Muscle layer of colon (tissue), 2 donors: ENCODE results near the gene SEC23IP.

Experiments
- H3K27ac ChIP-seq: one replicate; pipeline ENCODE4 v1.7.0; 2013; ENCODE audit warnings: low read depth, mild to moderate bottlenecking, low read length, moderate library complexity
- H3K27me3 ChIP-seq, 2 donors: one replicate each; pipeline ENCODE4 v1.7.0; 2013; ENCODE audit warnings: low read length in 2 of 2, mild to moderate bottlenecking in 2 of 2; ENCODE audit not compliant: insufficient read depth in 2 of 2, control insufficient read depth in 1 of 2
- H3K36me3 ChIP-seq: one replicate; pipeline ENCODE4 v1.7.0; 2013; ENCODE audit warnings: mild to moderate bottlenecking, low read length; ENCODE audit not compliant: insufficient read depth
- H3K4me1 ChIP-seq: one replicate; pipeline ENCODE4 v1.7.0; 2013; ENCODE audit warnings: mild to moderate bottlenecking, low read length; ENCODE audit not compliant: insufficient read depth
- H3K4me3 ChIP-seq, 2 donors: one replicate each; pipeline ENCODE4 v1.7.0; 2013; ENCODE audit warnings: low read length in 2 of 2, low read depth in 1 of 2, mild to moderate bottlenecking in 1 of 2, moderate library complexity in 1 of 2
- H3K9ac ChIP-seq: one replicate; pipeline ENCODE4 v1.7.0; 2013; ENCODE audit warnings: low read length
- H3K9me3 ChIP-seq: one replicate; pipeline ENCODE4 v1.7.0; 2013; ENCODE audit warnings: mild to moderate bottlenecking, low read length
- donor health status: abdominal sarcoma.
- donor health status: Adenocarcinoma of cecum.

SEC23IP gene

DNA sequence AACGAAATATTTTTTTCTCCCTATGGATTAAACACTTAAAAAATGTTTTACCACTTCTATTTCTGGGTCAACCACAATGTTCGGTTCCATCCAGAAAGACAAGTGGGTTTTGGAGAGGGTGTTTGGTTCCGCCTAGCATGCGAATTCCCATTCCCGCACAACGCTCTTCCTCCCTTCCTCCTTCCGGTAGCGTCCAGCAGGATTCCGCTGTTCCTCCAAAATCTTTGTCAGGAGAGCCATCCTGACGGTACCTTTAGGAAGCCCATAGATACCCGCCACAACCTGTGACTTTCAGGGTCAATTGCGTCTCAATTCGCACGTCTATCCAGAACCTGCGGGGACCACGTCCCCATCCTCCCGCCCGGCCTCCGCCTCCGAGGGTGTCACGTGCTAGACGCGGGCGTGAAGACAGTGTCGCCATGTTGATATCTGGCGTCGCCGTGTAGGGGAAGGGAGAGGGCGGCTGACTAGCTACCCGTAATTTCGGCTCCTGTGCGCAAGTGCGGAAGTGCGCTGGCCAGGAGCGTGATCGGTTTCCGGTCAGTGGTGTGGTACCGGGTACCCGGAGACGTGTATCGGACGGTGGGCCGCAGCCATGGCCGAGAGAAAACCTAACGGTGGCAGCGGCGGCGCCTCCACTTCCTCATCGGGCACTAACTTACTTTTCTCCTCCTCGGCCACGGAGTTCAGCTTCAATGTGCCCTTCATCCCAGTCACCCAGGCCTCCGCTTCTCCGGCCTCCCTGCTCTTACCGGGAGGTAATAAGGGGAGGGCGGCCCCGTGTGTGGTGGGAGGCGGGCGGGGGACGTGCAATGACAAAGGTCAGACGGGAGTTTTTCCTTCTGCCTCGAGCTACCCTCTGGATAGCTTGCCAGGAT is at the start of gene SEC23IP:
TSS of gene SEC23IP (plus strand) at position 543 of the 878 bp plus-strand sequence. CDS start at position 596, 53 bp downstream.
- Histone ChIP-seq H3K4me3 (peak within 1 kb of the TSS; percentile 69 to 93), H3K27ac (peak within 1 kb of the TSS; percentile 66), H3K9me3 (no peaks in the 10 kb centered on the region), H3K27me3 (no peaks in the 10 kb centered on the region), H3K36me3 (peaks cover 6% of the 10 kb centered on the region), H3K9ac (peak within 1 kb of the TSS; percentile 93), H3K4me1 (peaks cover 44% of the 10 kb centered on the region)

DNA sequence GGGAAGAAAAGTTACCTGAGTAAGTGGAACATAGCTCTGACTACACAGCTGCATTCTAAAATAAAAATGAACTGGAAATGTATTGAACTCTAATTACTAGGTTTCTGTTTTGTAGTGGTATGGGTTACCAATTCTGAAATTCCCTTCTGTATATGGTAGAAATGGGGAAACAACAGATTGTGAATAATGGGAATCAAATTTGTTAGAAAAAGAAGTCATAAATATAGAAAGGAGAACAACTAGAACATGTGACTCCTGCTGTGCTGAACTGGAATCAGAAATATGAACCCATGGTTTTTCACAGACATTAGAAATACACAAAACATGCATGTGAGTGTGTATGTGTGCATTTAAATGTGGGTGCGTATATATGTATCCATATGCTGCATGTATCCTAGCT is 46.9 kb upstream of the SEC23IP start:
- Histone ChIP-seq H3K36me3 (peaks cover 77% of the 10 kb centered on the region), H3K4me1 (no peaks in the 10 kb centered on the region), H3K9ac (no peak overlapping the region), H3K27ac (no peak overlapping the region), H3K4me3 (no peak overlapping the region), H3K27me3 (no peaks in the 10 kb centered on the region), H3K9me3 (no peaks in the 10 kb centered on the region)

DNA sequence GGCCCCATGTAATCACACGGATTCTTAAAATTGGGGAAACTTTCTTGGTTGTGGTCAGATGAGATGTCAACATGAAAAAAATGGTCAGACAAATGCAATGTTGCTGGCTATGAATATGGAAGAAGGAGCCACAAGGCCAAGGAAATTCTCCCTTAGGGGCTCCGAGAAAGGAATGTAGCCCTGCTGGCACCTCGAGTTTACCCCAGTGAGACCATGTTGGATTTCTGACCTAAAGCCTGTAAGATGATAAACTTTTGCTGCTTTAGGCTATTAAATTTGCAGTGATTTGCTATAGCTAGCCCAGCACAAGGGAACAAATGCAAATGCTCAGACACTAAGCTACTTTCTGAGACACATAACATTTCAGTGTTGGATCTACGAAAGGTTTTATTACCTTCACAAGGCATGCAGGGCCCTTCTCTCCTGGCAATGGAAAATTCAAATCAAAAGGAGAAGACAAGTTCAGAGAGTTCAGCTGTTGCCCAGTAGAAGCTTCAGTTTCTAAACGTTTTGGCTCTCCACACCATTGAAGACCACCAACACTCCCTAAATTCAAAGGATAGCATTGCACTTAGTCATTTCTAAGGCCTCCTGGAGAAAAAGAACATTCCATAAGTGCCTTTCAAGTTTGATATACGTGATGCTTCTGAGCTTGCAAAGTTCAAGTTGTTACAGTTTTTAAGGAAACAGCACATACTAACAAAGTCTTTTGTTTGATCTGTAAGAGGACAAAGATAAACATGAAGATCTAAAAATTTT is 43.3 kb upstream of the SEC23IP start:
- Histone ChIP-seq H3K27me3 (no peaks in the 10 kb centered on the region), H3K9me3 (no peaks in the 10 kb centered on the region), H3K4me1 (no peaks in the 10 kb centered on the region), H3K36me3 (peaks cover 62% of the 10 kb centered on the region), H3K27ac (no peak overlapping the region), H3K9ac (no peak overlapping the region), H3K4me3 (no peak overlapping the region)

DNA sequence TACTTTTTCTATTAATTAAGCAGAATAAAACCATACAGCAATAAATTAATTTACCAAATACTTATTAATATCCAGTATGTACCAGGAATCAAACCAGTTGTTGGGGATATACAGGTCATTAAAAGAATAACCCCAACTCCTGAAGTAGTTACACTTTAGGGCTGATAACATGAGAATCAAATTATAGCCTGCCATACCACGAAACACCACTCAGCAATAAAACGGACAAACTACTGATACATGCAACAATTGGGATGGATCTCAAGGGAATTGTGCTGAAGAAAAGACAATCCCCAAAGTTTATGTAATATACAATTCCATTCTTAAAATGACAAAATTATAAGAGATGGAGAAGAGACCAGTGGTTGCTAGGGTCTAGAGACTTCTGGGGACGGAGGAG is 42.6 kb upstream of the SEC23IP start:
- Histone ChIP-seq H3K9me3 (no peaks in the 10 kb centered on the region), H3K4me3 (no peak overlapping the region), H3K36me3 (peaks cover 56% of the 10 kb centered on the region), H3K9ac (no peak overlapping the region), H3K27me3 (no peaks in the 10 kb centered on the region), H3K4me1 (no peaks in the 10 kb centered on the region), H3K27ac (no peak overlapping the region)

DNA sequence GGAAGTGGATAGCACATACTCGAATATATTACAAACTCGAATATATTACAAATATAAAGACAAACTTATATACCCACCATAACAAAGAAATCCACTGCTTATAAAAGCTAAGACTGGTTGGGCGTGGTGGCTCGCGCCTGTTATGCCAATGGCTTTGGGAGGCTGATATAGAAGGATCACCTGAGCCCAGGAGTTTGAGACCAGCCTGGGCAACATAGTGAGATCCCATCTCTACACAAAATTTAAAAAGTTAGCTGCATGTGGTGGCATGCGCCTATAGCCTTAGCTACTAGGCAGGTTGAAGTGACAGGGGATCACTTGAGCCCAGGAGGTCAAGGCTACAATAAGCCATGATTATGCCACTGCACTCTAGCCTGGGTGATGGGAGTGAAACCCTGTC is 40.3 kb upstream of the SEC23IP start:
- no peaks in the 10 kb centered on the region for H3K4me1 ChIP-seq
- no peak overlapping the region for H3K4me3 ChIP-seq
- H3K9me3 ChIP-seq: no peaks in the 10 kb centered on the region
- H3K27ac ChIP-seq: no peak overlapping the region
- H3K9ac ChIP-seq: no peak overlapping the region
- no peaks in the 10 kb centered on the region for H3K27me3 ChIP-seq
- H3K36me3 ChIP-seq: peaks cover 33% of the 10 kb centered on the region

DNA sequence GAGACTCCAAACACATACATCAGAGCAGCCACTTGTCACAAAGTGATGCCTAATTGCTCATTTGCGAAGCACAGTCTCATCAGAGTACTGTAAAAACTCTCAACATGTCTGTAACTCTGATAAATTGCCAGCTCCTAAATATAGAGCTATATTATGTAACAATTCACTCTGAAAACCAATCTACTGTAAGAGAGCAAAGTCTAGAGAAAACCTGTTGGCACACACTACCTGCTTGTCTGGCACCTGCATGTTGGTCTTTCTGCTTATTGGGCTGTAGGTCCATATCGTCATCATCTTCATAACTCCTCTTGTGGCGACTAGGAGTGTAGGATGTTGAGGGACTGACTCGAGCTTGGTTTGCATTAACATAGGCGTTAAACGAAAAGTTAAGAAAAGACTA is 39.7 kb upstream of the SEC23IP start:
- H3K9me3 ChIP-seq: no peaks in the 10 kb centered on the region
- no peak overlapping the region for H3K27ac ChIP-seq
- H3K27me3 ChIP-seq: no peaks in the 10 kb centered on the region
- H3K4me1 ChIP-seq: no peaks in the 10 kb centered on the region
- H3K36me3 ChIP-seq: peaks cover 30% of the 10 kb centered on the region
- no peak overlapping the region for H3K9ac ChIP-seq
- no peak overlapping the region for H3K4me3 ChIP-seq

DNA sequence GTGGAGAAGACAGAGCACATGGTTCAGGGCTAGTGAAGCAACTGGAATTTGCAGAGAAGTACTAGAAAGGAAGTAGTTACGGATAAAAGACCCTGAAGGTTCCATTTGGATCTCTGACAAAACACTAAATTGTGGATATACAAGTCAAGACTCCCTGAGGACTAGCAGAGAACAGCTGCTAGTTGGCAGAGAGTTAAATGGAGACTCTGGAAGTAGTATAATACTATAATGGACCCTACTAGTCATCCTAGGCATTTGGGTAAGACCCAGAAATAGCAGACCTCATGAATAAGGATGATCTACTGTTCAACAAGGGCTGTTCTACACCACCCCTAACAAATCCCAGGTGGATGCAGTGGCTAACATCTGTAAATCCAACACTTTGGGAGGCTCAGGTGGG is 39.0 kb upstream of the SEC23IP start:
- Histone ChIP-seq H3K9me3 (no peaks in the 10 kb centered on the region), H3K27ac (no peak overlapping the region), H3K27me3 (no peaks in the 10 kb centered on the region), H3K36me3 (peaks cover 31% of the 10 kb centered on the region), H3K4me3 (no peak overlapping the region), H3K4me1 (no peaks in the 10 kb centered on the region), H3K9ac (no peak overlapping the region)

DNA sequence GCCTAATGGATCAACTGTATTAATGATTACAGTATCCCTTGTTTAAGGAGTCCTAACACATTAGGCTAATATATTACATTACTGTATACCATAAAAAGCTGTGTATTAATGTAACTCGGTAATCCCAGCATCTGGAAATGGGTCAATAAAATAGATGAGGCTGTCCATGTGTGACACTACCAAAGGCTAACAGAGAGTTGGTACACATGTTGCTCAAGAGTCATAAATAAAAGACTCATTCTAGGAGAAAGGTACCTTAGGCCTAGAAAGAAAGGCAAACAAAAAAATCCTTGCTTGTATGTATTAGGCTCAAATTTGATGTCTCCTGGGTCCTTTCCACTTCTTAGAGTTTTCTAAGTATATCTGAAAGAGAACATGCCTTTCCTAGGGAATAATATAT is 34.5 kb upstream of the SEC23IP start:
- H3K27ac ChIP-seq: no peak overlapping the region
- H3K36me3 ChIP-seq: peaks cover 8% of the 10 kb centered on the region
- peaks cover 23% of the 10 kb centered on the region for H3K4me1 ChIP-seq
- H3K9me3 ChIP-seq: no peaks in the 10 kb centered on the region
- no peaks in the 10 kb centered on the region for H3K27me3 ChIP-seq
- H3K9ac ChIP-seq: no peak overlapping the region
- no peak overlapping the region for H3K4me3 ChIP-seq

DNA sequence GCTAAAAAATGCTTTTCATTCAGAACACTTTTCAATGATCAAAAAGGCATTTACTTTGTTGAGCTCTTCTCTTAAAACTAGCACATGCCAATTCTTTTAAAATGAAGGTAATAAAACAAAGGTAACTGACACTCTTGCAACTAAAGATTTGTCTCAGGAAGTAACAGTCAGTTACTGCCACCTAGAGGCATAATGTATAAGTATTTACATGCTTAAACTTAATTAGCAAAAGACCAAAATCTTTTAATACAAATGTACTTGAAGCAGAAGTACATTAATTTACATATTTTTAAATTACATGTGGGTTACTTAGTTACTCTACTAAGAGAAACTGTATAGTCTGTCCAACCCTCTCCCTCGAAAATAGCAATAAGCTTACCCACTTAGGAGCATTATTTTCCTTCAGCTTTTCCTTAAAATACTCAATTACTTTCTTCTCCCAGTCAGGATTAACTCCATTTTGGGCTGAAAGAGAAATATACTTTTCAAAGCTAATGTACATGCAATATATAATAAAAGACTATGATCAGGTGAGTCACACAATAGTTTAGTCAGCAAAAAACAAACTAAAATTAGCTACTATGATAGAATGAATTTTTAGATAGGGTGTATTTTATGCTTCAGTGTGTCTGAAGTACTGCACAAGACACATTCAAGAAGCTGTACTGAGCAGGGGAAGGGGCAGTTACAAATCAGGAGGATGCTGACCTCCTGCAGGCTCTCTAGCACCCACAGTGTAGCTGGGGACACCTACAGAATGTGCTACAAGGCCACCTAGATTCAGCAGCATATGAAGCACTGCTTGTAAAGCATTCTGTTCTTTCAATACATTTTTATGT is 32.9 kb upstream of the SEC23IP start:
- H3K4me3 ChIP-seq: no peak overlapping the region
- H3K9ac ChIP-seq: no peak overlapping the region
- peaks cover 23% of the 10 kb centered on the region for H3K4me1 ChIP-seq
- no peaks in the 10 kb centered on the region for H3K27me3 ChIP-seq
- no peak overlapping the region for H3K27ac ChIP-seq
- H3K9me3 ChIP-seq: no peaks in the 10 kb centered on the region
- peaks cover 4% of the 10 kb centered on the region for H3K36me3 ChIP-seq

DNA sequence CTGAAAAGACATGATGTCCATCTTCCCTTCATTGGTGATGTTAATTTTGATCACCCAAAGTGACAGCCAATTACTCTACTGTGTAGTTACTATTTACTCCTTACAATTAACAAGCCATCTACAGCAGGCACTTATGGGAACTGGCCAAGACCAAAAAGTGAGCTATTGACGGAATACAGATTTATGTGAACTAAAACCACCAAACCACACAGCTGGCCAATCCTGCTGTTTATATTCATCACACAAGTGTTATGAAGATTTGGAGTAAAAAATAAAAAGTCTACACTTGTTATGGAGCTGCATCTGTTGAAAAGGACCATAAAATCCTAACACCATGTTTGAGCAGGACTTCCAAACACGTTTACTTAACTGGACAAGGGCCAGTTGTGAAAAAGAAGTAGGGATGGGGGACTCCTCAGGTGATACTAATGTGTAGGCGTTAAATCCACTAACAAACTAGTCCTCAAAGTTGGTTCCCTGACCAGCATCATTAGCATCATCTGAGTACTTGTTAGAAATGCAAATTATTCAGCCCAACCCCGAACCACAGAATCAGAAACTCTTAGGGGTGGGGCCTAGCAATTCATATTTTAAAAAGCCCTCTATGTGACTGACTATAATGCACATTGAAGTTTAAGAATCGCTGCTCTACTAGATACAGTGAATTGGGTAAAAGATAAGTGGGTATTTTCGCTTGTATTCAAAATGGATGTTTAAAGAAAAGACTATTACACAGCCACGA is 31.5 kb upstream of the SEC23IP start:
- Histone ChIP-seq H3K4me3 (no peak overlapping the region), H3K9me3 (no peaks in the 10 kb centered on the region), H3K27me3 (no peaks in the 10 kb centered on the region), H3K4me1 (peaks cover 23% of the 10 kb centered on the region), H3K9ac (no peak overlapping the region), H3K36me3 (peaks cover 4% of the 10 kb centered on the region), H3K27ac (no peak overlapping the region)
